Loucy (cell line): ENCODE measurements around the gene MGAT4B.

Source experiments
- H2AFZ ChIP-seq: fragments of 200-600 bp; sonication (generic); 2 replicates; pipeline ENCODE4 v1.6.0; 2016; ENCODE audit warnings: antibody characterized with exemption, mild to moderate bottlenecking, low read length, moderate library complexity
- H3F3A ChIP-seq: fragments of 200-600 bp; 2 replicates; pipeline ENCODE4 v1.6.0; 2016; ENCODE audit warnings: antibody characterized with exemption, low read depth, mild to moderate bottlenecking
- H3K27me3 ChIP-seq: fragments of 200-600 bp; sonication (generic); 2 replicates; pipeline ENCODE4 v1.6.1; 2014; ENCODE audit warnings: low read length, mild to moderate bottlenecking; ENCODE audit not compliant: insufficient read depth, poor library complexity, severe bottlenecking
- H3K36me3 ChIP-seq: fragments of 200-600 bp; sonication (generic); 2 replicates; pipeline ENCODE4 v1.6.1; 2016; ENCODE audit warnings: low read length; ENCODE audit not compliant: insufficient read depth
- H3K4me1 ChIP-seq: fragments of 200-600 bp; sonication (generic); 2 replicates; pipeline ENCODE4 v1.5.1; 2014; ENCODE audit warnings: low read length, mild to moderate bottlenecking; ENCODE audit not compliant: insufficient read depth, poor library complexity, severe bottlenecking
- H3K4me2 ChIP-seq: fragments of 200-600 bp; sonication (generic); 2 replicates; pipeline ENCODE4 v1.6.0; 2014; ENCODE audit warnings: antibody characterized with exemption, low read length, low read depth, mild to moderate bottlenecking; ENCODE audit not compliant: poor library complexity, severe bottlenecking
- H3K4me3 ChIP-seq: fragments of 200-600 bp; sonication (generic); 2 replicates; pipeline ENCODE4 v1.5.1; 2014; ENCODE audit warnings: low read length, mild to moderate bottlenecking, mixed read lengths; ENCODE audit not compliant: poor library complexity, severe bottlenecking
- H3K79me2 ChIP-seq: fragments of 200-600 bp; sonication (generic); 2 replicates; pipeline ENCODE4 v1.6.1; 2014; ENCODE audit warnings: low read length; ENCODE audit not compliant: insufficient read depth
- H3K9ac ChIP-seq: fragments of 200-600 bp; sonication (generic); 2 replicates; pipeline ENCODE4 v1.6.0; 2014; ENCODE audit warnings: mild to moderate bottlenecking, low read depth, low read length, moderate library complexity; ENCODE audit not compliant: poor library complexity, severe bottlenecking
- H3K9me2 ChIP-seq: fragments of 200-600 bp; sonication (generic); replicated peaks from 2 replicates; pipeline ENCODE4 v1.6.1; 2016; ENCODE audit warnings: low read depth, low read length, mixed read lengths
- H3K9me3 ChIP-seq: fragments of 200-600 bp; sonication (generic); 2 replicates; pipeline ENCODE4 v1.6.1; 2014; ENCODE audit warnings: mild to moderate bottlenecking, antibody characterized with exemption, low read length, low read depth; ENCODE audit not compliant: insufficient read depth
- H4K20me1 ChIP-seq: fragments of 200-600 bp; sonication (generic); 2 replicates; pipeline ENCODE4 v1.6.0; 2014; ENCODE audit warnings: antibody characterized with exemption, low read length, mild to moderate bottlenecking; ENCODE audit not compliant: insufficient read depth, poor library complexity, severe bottlenecking
- EZH2phosphoT487 ChIP-seq: fragments of 200-600 bp; IDR thresholded peaks from 2 replicates; pipeline ENCODE4 v1.6.1; 2018; ENCODE audit warnings: antibody characterized with exemption, mild to moderate bottlenecking, moderate library complexity, borderline replicate concordance
- TF ChIP-seq, protein P1 (sequence below): fragments of 200-600 bp; sonication (generic); conservative IDR thresholded peaks from 2 replicates; pipeline ENCODE4 v1.5.1; 2014; ENCODE audit warnings: mild to moderate bottlenecking, antibody characterized with exemption, low read length

MGAT4B gene

DNA sequence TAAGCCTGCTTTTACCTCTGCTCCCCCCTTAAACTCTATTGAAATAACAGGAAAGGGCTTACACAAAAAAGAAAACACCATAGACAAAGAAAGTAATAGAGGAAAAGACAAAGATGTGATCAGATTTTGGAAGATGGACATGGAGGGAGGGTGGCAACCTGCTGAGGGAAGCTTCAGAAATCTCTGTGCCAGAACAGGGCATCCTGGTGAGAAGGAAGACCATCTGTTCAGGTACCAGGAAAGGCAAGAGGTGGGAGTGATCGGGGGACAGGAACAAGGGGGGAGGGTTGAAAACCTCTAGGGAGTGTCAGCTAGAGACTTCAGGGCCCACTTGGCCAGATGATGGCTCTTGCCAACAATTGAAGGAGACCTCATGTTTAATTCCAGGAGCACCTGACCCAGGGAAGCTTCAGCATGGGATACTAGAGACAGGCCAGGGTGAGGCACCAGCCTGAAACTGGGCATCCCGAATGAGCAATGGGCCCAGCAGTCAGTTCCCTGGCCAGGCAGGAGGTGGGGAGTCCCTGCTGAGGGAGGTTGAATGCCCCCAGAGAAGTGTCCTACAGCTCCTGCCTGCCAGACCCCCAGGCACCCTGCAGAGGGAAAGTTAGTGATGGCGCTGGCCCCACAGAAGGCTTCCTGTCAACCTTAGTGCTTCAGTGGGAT is 22.2 kb upstream of the MGAT4B start:
- Histone ChIP-seq H3K36me3 (peaks cover 7% of the 10 kb centered on the region; the same call in 1 of the 2 replicates), H3K4me3 (no peak overlapping the region), H3K9me3 (no peaks in the 10 kb centered on the region), H4K20me1 (no peaks in the 10 kb centered on the region), H3K79me2 (no peaks in the 10 kb centered on the region), H3K4me2 (no peak overlapping the region), H3K9me2 (no peaks in the 10 kb centered on the region), H3K27me3 (no peaks in the 10 kb centered on the region), H3K4me1 (no peaks in the 10 kb centered on the region), H3F3A (no peaks in the 10 kb centered on the region), H2AFZ (no peak overlapping the region), H3K9ac (no peak overlapping the region)
- TF ChIP-seq EZH2phosphoT487 = no peak
- TF ChIP-seq, protein P1, sequence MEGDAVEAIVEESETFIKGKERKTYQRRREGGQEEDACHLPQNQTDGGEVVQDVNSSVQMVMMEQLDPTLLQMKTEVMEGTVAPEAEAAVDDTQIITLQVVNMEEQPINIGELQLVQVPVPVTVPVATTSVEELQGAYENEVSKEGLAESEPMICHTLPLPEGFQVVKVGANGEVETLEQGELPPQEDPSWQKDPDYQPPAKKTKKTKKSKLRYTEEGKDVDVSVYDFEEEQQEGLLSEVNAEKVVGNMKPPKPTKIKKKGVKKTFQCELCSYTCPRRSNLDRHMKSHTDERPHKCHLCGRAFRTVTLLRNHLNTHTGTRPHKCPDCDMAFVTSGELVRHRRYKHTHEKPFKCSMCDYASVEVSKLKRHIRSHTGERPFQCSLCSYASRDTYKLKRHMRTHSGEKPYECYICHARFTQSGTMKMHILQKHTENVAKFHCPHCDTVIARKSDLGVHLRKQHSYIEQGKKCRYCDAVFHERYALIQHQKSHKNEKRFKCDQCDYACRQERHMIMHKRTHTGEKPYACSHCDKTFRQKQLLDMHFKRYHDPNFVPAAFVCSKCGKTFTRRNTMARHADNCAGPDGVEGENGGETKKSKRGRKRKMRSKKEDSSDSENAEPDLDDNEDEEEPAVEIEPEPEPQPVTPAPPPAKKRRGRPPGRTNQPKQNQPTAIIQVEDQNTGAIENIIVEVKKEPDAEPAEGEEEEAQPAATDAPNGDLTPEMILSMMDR = no peak

DNA sequence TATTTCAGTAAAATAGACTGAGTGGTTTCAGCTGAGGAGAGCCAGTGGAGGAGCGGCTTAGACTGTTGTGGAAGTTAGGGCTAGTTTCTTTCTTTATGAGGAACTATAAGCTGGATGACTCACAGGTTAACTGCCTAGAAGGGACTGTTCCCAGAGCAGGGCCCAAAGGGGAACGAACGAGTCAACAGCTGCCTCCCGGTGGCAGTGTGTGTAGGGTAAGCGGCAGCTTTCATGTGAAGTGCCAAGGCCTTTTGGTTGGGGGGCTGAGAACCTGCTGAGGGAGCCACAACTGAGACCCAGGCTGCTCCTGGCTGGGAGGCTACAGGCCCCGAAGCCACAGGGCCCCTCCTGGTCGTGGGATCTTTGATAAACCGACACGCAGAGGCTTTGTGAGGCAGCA is 21.0 kb upstream of the MGAT4B start:
- Histone ChIP-seq H3K9ac (no peak overlapping the region), H2AFZ (no peak overlapping the region), H3F3A (no peaks in the 10 kb centered on the region), H3K27me3 (no peaks in the 10 kb centered on the region), H3K4me3 (no peak overlapping the region), H3K9me3 (no peaks in the 10 kb centered on the region), H3K79me2 (peaks cover 3% of the 10 kb centered on the region; the same call in 1 of the 2 replicates), H3K9me2 (no peaks in the 10 kb centered on the region), H3K4me1 (no peaks in the 10 kb centered on the region), H4K20me1 (no peaks in the 10 kb centered on the region), H3K36me3 (no peaks in the 10 kb centered on the region), H3K4me2 (no peak overlapping the region)
- TF ChIP-seq EZH2phosphoT487 = no peak
- TF ChIP-seq, protein P1 = no peak

DNA sequence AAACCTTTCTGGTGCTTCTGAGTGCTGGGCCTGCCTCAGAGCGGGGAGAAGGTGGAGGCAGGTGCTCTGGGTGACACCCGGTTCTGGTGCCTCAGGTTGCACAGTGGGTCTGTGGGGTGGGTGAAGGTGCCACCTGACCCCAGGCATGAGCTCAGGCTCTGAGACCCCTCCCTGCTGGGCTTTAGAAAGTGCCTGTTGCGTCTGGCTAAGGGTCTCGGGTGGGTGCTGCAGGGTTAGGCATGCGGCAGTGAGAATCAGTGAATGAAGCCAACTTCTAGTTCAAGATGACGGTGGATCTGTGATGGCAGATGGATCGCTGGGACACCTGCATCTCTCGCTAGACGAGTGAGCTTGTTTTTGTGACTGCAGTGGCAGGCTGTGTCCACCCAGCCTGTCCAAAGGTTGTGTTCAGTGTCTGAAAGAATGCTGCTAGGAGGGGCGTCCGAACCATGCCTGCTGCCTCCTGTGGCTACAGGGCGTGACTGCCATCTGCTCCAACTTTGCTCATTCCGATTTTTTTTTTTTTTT is 19.1 kb upstream of the MGAT4B start:
- Histone ChIP-seq H3K79me2 (peaks cover 13% of the 10 kb centered on the region; the same call in 1 of the 2 replicates), H2AFZ (no peak overlapping the region), H3K4me1 (no peaks in the 10 kb centered on the region), H3K9ac (no peak overlapping the region), H3K9me3 (no peaks in the 10 kb centered on the region), H3K9me2 (no peaks in the 10 kb centered on the region), H3K27me3 (no peaks in the 10 kb centered on the region), H3F3A (no peaks in the 10 kb centered on the region), H4K20me1 (peaks cover 8% of the 10 kb centered on the region), H3K4me2 (no peak overlapping the region), H3K36me3 (no peaks in the 10 kb centered on the region), H3K4me3 (no peak overlapping the region)
- TF ChIP-seq, protein P1 = no peak
- TF ChIP-seq EZH2phosphoT487 = no peak
